WTC11 (cell line): ENCODE data around the gene RGS9. TPM values are rescaled to one million over a fixed set of nuclear protein-coding genes. Genes with fewer than 3 reads are reported as not detected.

Source experiments
- ATAC-seq: fragments of 200-7000 bp; cut with Tn5 transposase; 2 replicates; pipeline ENCODE4 v1.10.0; 2021; ENCODE audit warnings: mild to moderate bottlenecking, moderate library complexity
- CTCF ChIA-PET: fragments of 300-600 bp; sonication (Branson Sonifier 250); formaldehyde crosslinking; loops from one replicate; lab custom pipeline; 2021; ENCODE audit warnings: antibody characterized with exemption; lab: Charles Lee
- POLR2A ChIA-PET: fragments of 350-600 bp; sonication (Branson Sonifier 250); formaldehyde crosslinking; loops from one replicate; lab custom pipeline; 2021; ENCODE audit warnings: antibody characterized with exemption; lab: Charles Lee
- DNase-seq: peaks from one replicate; pipeline ENCODE4 v3.0.0; 2021; ENCODE audit warnings: low spot score
- H3K27ac Mint-ChIP-seq: 2 replicates; pipeline ENCODE4 v1.8.0; 2021; ENCODE audit warnings: mixed read lengths
- H3K27me3 Mint-ChIP-seq: 2 replicates; pipeline ENCODE4 v1.8.0; 2021; ENCODE audit warnings: low read depth, mild to moderate bottlenecking, moderate library complexity, mixed read lengths
- H3K36me3 Mint-ChIP-seq: 2 replicates; pipeline ENCODE4 v1.8.0; 2021; ENCODE audit warnings: mixed read lengths
- H3K4me1 Mint-ChIP-seq: 2 replicates; pipeline ENCODE4 v1.8.0; 2022; ENCODE audit warnings: mixed read lengths
- H3K4me3 Mint-ChIP-seq: 2 replicates; pipeline ENCODE4 v1.8.0; 2021; ENCODE audit warnings: mild to moderate bottlenecking, moderate library complexity, mixed read lengths
- H3K9me3 Mint-ChIP-seq: 2 replicates; pipeline ENCODE4 v1.8.0; 2021; ENCODE audit warnings: mixed read lengths
- FOXJ3 ChIP-seq: sonication (generic); formaldehyde crosslinking; IDR thresholded peaks from 2 replicates; pipeline ENCODE4 v1.9.0; 2021; ENCODE audit warnings: missing genetic modification reagents, mild to moderate bottlenecking, borderline replicate concordance
- GRHL2 ChIP-seq: fragments of 250-450 bp; sonication (Bioruptor Pico); IDR thresholded peaks from 2 replicates; pipeline ENCODE4 v1.8.0; 2022; ENCODE audit warnings: mild to moderate bottlenecking, moderate library complexity; ENCODE audit not compliant: insufficient replicate concordance, severe bottlenecking
- JAZF1 ChIP-seq: fragments of 250-450 bp; sonication (Bioruptor Pico); IDR thresholded peaks from 2 replicates; pipeline ENCODE4 v1.9.0; 2021; ENCODE audit warnings: moderate library complexity, mild to moderate bottlenecking, inconsistent platforms
- KAT7 ChIP-seq: sonication (generic); formaldehyde crosslinking; IDR thresholded peaks from 2 replicates; pipeline ENCODE4 v1.8.1; 2023; ENCODE audit warnings: missing genetic modification reagents, mild to moderate bottlenecking, borderline replicate concordance
- NR1H2 ChIP-seq: sonication (generic); formaldehyde crosslinking; IDR thresholded peaks from 2 replicates; pipeline ENCODE4 v1.9.0; 2021; ENCODE audit warnings: mild to moderate bottlenecking, moderate library complexity, missing genetic modification reagents
- RORB ChIP-seq: fragments of 250-450 bp; sonication (Bioruptor Pico); IDR thresholded peaks from 2 replicates; pipeline ENCODE4 v1.9.0; 2021; ENCODE audit warnings: mild to moderate bottlenecking
- ZNF219 ChIP-seq: sonication (generic); formaldehyde crosslinking; IDR thresholded peaks from 2 replicates; pipeline ENCODE4 v1.8.0; 2023; ENCODE audit warnings: missing genetic modification reagents, mild to moderate bottlenecking, borderline replicate concordance
- ZNF396 ChIP-seq: fragments of 250-450 bp; sonication (Bioruptor Pico); IDR thresholded peaks from 2 replicates; pipeline ENCODE4 v1.8.0; 2021; ENCODE audit warnings: mild to moderate bottlenecking, moderate library complexity, borderline replicate concordance
- total RNA-seq: library from RNA; stranded (reverse); gene quantifications from 3 replicates; pipeline ENCODE4 v1.2.3, GENCODE V29; 2021
- TF ChIP-seq, protein P1 (sequence below): fragments of 250-450 bp; sonication (Bioruptor Pico); IDR thresholded peaks from 2 replicates; pipeline ENCODE4 v2.1.2; 2022; ENCODE audit warnings: mild to moderate bottlenecking, moderate library complexity
- TF ChIP-seq, protein P2 (sequence below): sonication (generic); formaldehyde crosslinking; IDR thresholded peaks from 2 replicates; pipeline ENCODE4 v1.8.1; 2023; ENCODE audit warnings: mild to moderate bottlenecking, missing genetic modification reagents
- TF ChIP-seq, protein P3 (sequence below): sonication (generic); formaldehyde crosslinking; IDR thresholded peaks from 2 replicates; pipeline ENCODE4 v1.8.1; 2022; ENCODE audit warnings: mild to moderate bottlenecking, moderate library complexity, missing genetic modification reagents
- TF ChIP-seq, protein P4 (sequence below): sonication (generic); formaldehyde crosslinking; IDR thresholded peaks from 2 replicates; pipeline ENCODE4 v1.8.0; 2022; ENCODE audit warnings: missing genetic modification reagents
- TF ChIP-seq, protein P5 (sequence below): sonication (generic); formaldehyde crosslinking; IDR thresholded peaks from 2 replicates; pipeline ENCODE4 v1.8.1; 2023; ENCODE audit warnings: mild to moderate bottlenecking, moderate library complexity, missing genetic modification reagents
- TF ChIP-seq, protein P6 (sequence below): sonication (generic); formaldehyde crosslinking; IDR thresholded peaks from 2 replicates; pipeline ENCODE4 v1.8.0; 2022; ENCODE audit warnings: mild to moderate bottlenecking, missing genetic modification reagents

The RGS9 gene
- total RNA-seq, 1 experiment from 2014 or later, result 11.3 TPM

DNA sequence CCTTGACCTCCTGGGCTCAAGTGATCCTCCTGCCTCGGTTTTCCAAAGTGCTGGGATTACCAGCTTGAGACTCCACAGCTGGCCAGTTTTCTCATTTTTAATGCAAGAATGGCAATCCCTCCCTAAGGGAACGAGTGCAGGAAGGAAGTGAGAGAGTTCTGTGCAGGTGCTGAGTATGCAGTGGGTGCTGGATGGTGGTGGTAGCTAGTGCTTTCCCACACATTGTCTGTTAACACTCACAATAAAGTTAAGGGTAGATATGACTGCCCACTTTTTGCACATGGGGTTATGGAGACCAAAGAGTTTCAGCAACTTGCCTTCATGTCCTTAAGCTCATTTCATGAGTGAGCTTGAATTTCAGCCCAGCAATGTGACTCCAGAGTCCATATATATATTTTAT is 18.5 kb downstream of the RGS9 start:
- TF ChIP-seq, protein P1, sequence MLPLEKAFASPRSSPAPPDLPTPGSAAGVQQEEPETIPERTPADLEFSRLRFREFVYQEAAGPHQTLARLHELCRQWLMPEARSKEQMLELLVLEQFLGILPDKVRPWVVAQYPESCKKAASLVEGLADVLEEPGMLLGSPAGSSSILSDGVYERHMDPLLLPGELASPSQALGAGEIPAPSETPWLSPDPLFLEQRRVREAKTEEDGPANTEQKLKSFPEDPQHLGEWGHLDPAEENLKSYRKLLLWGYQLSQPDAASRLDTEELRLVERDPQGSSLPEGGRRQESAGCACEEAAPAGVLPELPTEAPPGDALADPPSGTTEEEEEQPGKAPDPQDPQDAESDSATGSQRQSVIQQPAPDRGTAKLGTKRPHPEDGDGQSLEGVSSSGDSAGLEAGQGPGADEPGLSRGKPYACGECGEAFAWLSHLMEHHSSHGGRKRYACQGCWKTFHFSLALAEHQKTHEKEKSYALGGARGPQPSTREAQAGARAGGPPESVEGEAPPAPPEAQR, result no peak
- TF ChIP-seq, all 79 proteins: peak for 0
- no peak overlapping the region for H3K27ac Mint-ChIP-seq
- H3K27me3 Mint-ChIP-seq, result no peaks in the 10 kb centered on the region
- no peak for DNase-seq
- no peak for ATAC-seq
- ChIA-PET CTCF (interaction anchor here (2.0 to 2.1 kb wide), 2 partner anchors 18 to 42 kb away, joined by 7 to 8 read pairs; partner anchors contain the start of gene RGS9), POLR2A (interaction anchor here (0.5 kb wide), 1 partner anchor 88 kb away, joined by 5 read pairs; no protein-coding TSS in a partner anchor)
- H3K36me3 Mint-ChIP-seq, result no peaks in the 10 kb centered on the region
- H3K4me1 Mint-ChIP-seq, result peaks cover 16% of the 10 kb centered on the region
- H3K9me3 Mint-ChIP-seq, result no peaks in the 10 kb centered on the region
- H3K4me3 Mint-ChIP-seq, result no peak overlapping the region

DNA sequence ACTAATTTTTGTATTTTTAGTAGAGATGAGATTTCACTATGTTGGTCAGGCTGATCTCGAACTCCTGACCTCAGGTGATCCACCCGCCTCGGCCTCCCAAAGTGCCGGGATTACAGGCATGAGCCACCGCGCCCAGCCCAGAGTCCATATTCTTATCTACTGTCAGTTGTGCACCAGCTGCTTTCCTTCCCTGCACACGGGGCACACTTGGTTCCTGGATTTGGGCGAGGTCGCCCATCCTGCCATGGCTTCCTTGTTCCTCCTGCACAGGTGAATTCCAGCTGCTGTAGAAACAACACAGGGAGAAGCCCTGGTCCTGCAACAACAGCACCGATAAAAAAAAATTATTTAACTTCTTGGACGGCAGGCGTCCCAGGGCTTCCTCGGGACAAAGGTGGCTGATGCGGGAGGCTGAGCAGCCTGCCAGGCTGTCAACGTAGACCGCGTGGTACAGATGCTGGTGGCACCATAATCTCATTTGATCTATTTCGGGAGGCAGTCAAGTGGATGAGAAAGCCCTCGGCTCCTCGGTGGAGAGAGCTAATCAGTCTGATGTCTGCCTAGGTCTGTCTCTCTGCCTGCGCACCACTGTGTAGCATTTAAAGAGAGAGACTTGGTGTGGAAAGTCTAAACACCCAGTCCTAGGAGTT is 19.1 kb downstream of the RGS9 start:
- no peaks in the 10 kb centered on the region for H3K27me3 Mint-ChIP-seq
- no peaks in the 10 kb centered on the region for H3K9me3 Mint-ChIP-seq
- H3K36me3 Mint-ChIP-seq, result no peaks in the 10 kb centered on the region
- H3K4me3 Mint-ChIP-seq, result no peak overlapping the region
- ATAC-seq (no peak), DNase-seq (no peak)
- peak overlapping the region; percentile 9; the same call in 1 of the 2 replicates for H3K27ac Mint-ChIP-seq
- ChIA-PET CTCF (interaction anchor here (2.0 to 2.1 kb wide), 2 partner anchors 19 to 42 kb away, joined by 7 to 8 read pairs; partner anchors contain the start of gene RGS9), POLR2A (interaction anchor here (1.1 kb wide), 1 partner anchor 9 kb away, joined by 4 read pairs; no protein-coding TSS in a partner anchor)
- no peak for TF ChIP-seq FOXJ3
- no peak for TF ChIP-seq NR1H2 (CRISPR knock-in tag)
- no peak for TF ChIP-seq KAT7 (CRISPR knock-in tag)
- TF ChIP-seq, protein P2, sequence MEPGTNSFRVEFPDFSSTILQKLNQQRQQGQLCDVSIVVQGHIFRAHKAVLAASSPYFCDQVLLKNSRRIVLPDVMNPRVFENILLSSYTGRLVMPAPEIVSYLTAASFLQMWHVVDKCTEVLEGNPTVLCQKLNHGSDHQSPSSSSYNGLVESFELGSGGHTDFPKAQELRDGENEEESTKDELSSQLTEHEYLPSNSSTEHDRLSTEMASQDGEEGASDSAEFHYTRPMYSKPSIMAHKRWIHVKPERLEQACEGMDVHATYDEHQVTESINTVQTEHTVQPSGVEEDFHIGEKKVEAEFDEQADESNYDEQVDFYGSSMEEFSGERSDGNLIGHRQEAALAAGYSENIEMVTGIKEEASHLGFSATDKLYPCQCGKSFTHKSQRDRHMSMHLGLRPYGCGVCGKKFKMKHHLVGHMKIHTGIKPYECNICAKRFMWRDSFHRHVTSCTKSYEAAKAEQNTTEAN (CRISPR knock-in tag), result no peak
- TF ChIP-seq JAZF1, result no peak
- TF ChIP-seq ZNF396 (CRISPR knock-in tag), result no peak
- TF ChIP-seq, protein P3, sequence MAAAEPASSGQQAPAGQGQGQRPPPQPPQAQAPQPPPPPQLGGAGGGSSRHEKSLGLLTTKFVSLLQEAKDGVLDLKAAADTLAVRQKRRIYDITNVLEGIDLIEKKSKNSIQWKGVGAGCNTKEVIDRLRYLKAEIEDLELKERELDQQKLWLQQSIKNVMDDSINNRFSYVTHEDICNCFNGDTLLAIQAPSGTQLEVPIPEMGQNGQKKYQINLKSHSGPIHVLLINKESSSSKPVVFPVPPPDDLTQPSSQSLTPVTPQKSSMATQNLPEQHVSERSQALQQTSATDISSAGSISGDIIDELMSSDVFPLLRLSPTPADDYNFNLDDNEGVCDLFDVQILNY (CRISPR knock-in tag), result no peak
- no peak for TF ChIP-seq RORB (CRISPR knock-in tag)
- TF ChIP-seq, protein P4, sequence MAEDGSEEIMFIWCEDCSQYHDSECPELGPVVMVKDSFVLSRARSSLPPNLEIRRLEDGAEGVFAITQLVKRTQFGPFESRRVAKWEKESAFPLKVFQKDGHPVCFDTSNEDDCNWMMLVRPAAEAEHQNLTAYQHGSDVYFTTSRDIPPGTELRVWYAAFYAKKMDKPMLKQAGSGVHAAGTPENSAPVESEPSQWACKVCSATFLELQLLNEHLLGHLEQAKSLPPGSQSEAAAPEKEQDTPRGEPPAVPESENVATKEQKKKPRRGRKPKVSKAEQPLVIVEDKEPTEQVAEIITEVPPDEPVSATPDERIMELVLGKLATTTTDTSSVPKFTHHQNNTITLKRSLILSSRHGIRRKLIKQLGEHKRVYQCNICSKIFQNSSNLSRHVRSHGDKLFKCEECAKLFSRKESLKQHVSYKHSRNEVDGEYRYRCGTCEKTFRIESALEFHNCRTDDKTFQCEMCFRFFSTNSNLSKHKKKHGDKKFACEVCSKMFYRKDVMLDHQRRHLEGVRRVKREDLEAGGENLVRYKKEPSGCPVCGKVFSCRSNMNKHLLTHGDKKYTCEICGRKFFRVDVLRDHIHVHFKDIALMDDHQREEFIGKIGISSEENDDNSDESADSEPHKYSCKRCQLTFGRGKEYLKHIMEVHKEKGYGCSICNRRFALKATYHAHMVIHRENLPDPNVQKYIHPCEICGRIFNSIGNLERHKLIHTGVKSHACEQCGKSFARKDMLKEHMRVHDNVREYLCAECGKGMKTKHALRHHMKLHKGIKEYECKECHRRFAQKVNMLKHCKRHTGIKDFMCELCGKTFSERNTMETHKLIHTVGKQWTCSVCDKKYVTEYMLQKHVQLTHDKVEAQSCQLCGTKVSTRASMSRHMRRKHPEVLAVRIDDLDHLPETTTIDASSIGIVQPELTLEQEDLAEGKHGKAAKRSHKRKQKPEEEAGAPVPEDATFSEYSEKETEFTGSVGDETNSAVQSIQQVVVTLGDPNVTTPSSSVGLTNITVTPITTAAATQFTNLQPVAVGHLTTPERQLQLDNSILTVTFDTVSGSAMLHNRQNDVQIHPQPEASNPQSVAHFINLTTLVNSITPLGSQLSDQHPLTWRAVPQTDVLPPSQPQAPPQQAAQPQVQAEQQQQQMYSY (CRISPR knock-in tag), result no peak
- TF ChIP-seq, protein P5, sequence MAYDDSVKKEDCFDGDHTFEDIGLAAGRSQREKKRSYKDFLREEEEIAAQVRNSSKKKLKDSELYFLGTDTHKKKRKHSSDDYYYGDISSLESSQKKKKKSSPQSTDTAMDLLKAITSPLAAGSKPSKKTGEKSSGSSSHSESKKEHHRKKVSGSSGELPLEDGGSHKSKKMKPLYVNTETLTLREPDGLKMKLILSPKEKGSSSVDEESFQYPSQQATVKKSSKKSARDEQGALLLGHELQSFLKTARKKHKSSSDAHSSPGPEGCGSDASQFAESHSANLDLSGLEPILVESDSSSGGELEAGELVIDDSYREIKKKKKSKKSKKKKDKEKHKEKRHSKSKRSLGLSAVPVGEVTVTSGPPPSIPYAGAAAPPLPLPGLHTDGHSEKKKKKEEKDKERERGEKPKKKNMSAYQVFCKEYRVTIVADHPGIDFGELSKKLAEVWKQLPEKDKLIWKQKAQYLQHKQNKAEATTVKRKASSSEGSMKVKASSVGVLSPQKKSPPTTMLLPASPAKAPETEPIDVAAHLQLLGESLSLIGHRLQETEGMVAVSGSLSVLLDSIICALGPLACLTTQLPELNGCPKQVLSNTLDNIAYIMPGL (CRISPR knock-in tag), result no peak
- TF ChIP-seq, protein P6, sequence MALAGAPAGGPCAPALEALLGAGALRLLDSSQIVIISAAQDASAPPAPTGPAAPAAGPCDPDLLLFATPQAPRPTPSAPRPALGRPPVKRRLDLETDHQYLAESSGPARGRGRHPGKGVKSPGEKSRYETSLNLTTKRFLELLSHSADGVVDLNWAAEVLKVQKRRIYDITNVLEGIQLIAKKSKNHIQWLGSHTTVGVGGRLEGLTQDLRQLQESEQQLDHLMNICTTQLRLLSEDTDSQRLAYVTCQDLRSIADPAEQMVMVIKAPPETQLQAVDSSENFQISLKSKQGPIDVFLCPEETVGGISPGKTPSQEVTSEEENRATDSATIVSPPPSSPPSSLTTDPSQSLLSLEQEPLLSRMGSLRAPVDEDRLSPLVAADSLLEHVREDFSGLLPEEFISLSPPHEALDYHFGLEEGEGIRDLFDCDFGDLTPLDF (CRISPR knock-in tag), result no peak
- no peak for TF ChIP-seq GRHL2 (CRISPR knock-in tag)
- TF ChIP-seq ZNF219 (CRISPR knock-in tag), result no peak
- H3K4me1 Mint-ChIP-seq, result peaks cover 21% of the 10 kb centered on the region
